B cell (primary cell): ENCODE measurements around the gene NTM. TPM values are rescaled to one million over a fixed set of nuclear protein-coding genes. Genes with fewer than 3 reads are reported as not detected.

Source experiments
- ATAC-seq: fragments of 200-7000 bp; cut with Tn5 transposase; one replicate; pipeline ENCODE4 v1.10.0; 2021; ENCODE audit warnings: low read depth, mild to moderate bottlenecking, moderate number of reproducible peaks, moderate library complexity
- CTCF ChIA-PET: fragments of 350-600 bp; sonication (Branson Sonifier 250); formaldehyde crosslinking; loops from one replicate; lab custom pipeline; 2021; ENCODE audit warnings: antibody characterized with exemption, inconsistent platforms; lab: Charles Lee
- POLR2A ChIA-PET: fragments of 350-600 bp; sonication (Branson Sonifier 250); formaldehyde crosslinking; loops from one replicate; lab custom pipeline; 2021; ENCODE audit warnings: antibody characterized with exemption; lab: Charles Lee
- DNase-seq: peaks from one replicate; pipeline ENCODE4 v3.0.0; 2013
- H2AFZ ChIP-seq: 2 replicates; pipeline ENCODE4 v1.6.1; 2012; ENCODE audit warnings: mild to moderate bottlenecking, low read depth, low read length; ENCODE audit not compliant: insufficient read depth, poor library complexity, severe bottlenecking
- H3K27ac ChIP-seq, 2 donors: 1 replicate in 1 of 2; 2 replicates in 1 of 2; pipeline ENCODE4 v1.5.1; 2012 to 2013; ENCODE audit warnings: low read length in 2 of 2, mild to moderate bottlenecking in 2 of 2, moderate library complexity in 1 of 2
- H3K27me3 ChIP-seq, 4 experiments: fragments of 200-600 bp in 1 of 4; sonication (generic) in 1 of 4; replicated peaks in 1 of 4; 1 replicate in 2 of 4; 2 replicates in 2 of 4; pipeline versions ENCODE4 v1.6.1 to v1.7.0; 2013 to 2016; ENCODE audit warnings: low read length in 3 of 4, mild to moderate bottlenecking in 2 of 4, mixed read lengths in 1 of 4, moderate library complexity in 1 of 4; ENCODE audit not compliant: insufficient read depth in 4 of 4, control insufficient read depth in 3 of 4; ENCODE audit errors: control extremely low read depth in 1 of 4
- H3K36me3 ChIP-seq, 2 experiments: replicated peaks in 1 of 2; 1 replicate in 1 of 2; 2 replicates in 1 of 2; pipeline versions ENCODE4 v1.6.1 to v1.7.1; 2013; ENCODE audit warnings: low read length in 1 of 2; ENCODE audit not compliant: insufficient read depth in 2 of 2, control insufficient read depth in 1 of 2; ENCODE audit errors: control extremely low read depth in 1 of 2, extremely low read depth in 1 of 2
- H3K4me1 ChIP-seq, 2 donors: fragments of 200-600 bp in 1 of 2; sonication (generic) in 1 of 2; 1 replicate in 1 of 2; 2 replicates in 1 of 2; pipeline versions ENCODE4 v1.5.1 to v1.6.1; 2013 to 2017; ENCODE audit warnings: low read length in 2 of 2; ENCODE audit not compliant: control insufficient read depth in 2 of 2, insufficient read depth in 2 of 2
- H3K4me2 ChIP-seq: replicated peaks from 2 replicates; pipeline ENCODE3; 2012; ENCODE audit warnings: mild to moderate bottlenecking, low read depth, low read length; ENCODE audit not compliant: poor library complexity, severe bottlenecking
- H3K4me3 ChIP-seq, 5 experiments: fragments of 200-600 bp in 1 of 5; sonication (generic) in 1 of 5; 1 replicate in 3 of 5; 2 replicates in 2 of 5; pipeline versions ENCODE4 v1.5.1 to v1.7.0; 2011 to 2016; ENCODE audit warnings: low read length in 4 of 5, mild to moderate bottlenecking in 4 of 5, low read depth in 2 of 5, control low read depth in 1 of 5, moderate library complexity in 1 of 5; ENCODE audit not compliant: insufficient read depth in 1 of 5; ENCODE audit errors: control extremely low read depth in 1 of 5, extremely low read depth in 1 of 5
- H3K79me2 ChIP-seq: fragments of 200-600 bp; sonication (generic); one replicate; pipeline ENCODE4 v1.6.0; 2016; ENCODE audit warnings: low read length; ENCODE audit not compliant: control insufficient read depth, insufficient read depth
- H3K9ac ChIP-seq: fragments of 200-600 bp; sonication (generic); 2 replicates; pipeline ENCODE4 v1.6.1; 2017; ENCODE audit warnings: mild to moderate bottlenecking, low read length, moderate library complexity
- H3K9me3 ChIP-seq, 3 donors: one replicate each; pipeline versions ENCODE4 v1.6.1 to v1.7.1; 2013; ENCODE audit warnings: low read length in 2 of 3; ENCODE audit not compliant: control insufficient read depth in 2 of 3, insufficient read depth in 1 of 3; ENCODE audit errors: control extremely low read depth in 1 of 3
- H4K20me1 ChIP-seq: 2 replicates; pipeline ENCODE4 v1.6.0; 2012; ENCODE audit warnings: mild to moderate bottlenecking, low read length; ENCODE audit not compliant: insufficient read depth, control insufficient read depth, poor library complexity, severe bottlenecking
- H3K27ac Mint-ChIP-seq: one replicate; pipeline ENCODE4 v1.8.0; 2021; ENCODE audit warnings: mixed read lengths
- H3K27me3 Mint-ChIP-seq: one replicate; pipeline ENCODE4 v1.8.0; 2021; ENCODE audit warnings: mixed read lengths
- H3K4me1 Mint-ChIP-seq: one replicate; pipeline ENCODE4 v1.8.0; 2021; ENCODE audit warnings: mixed read lengths
- H3K4me3 Mint-ChIP-seq: one replicate; pipeline ENCODE4 v1.8.0; 2021; ENCODE audit warnings: mixed read lengths
- H3K9me3 Mint-ChIP-seq: one replicate; pipeline ENCODE4 v1.8.0; 2022; ENCODE audit warnings: mixed read lengths; ENCODE audit not compliant: insufficient read depth
- EZH2 ChIP-seq: IDR thresholded peaks from 2 replicates; pipeline ENCODE4 v1.6.1; 2012; ENCODE audit warnings: borderline replicate concordance, low read depth, mild to moderate bottlenecking, moderate library complexity, low read length; ENCODE audit not compliant: insufficient read depth, poor library complexity, severe bottlenecking
- WGBS: methylation state at CpG from one replicate; pipeline ENCODE4 v1.1.5; 2013; ENCODE audit warnings: missing lambda C conversion rate; ENCODE audit not compliant: insufficient coverage; 5-methylcytosine and 5-hydroxymethylcytosine counted together
- intact Hi-C: fragments of 100-400 bp; cut with micrococcal nuclease; formaldehyde crosslinking; loops from one replicate; pipeline ENCODE4 v1.10.0; 2022
- polyA plus RNA-seq: library from polyadenylated mRNA; depleted of rRNA; stranded (reverse); fragments of >200 nt; gene quantifications from 2 replicates; pipeline ENCODE4 v1.2.3, GENCODE V29; 2012
- total RNA-seq, 2 donors: library from RNA; stranded (reverse); fragments of 120-200 nt in 1 of 2; gene quantifications; 1 replicate in 1 of 2; 2 replicates in 1 of 2; pipeline versions ENCODE4 v1.2.3 to v1.2.4, GENCODE V29; 2013 to 2022
- TF ChIP-seq, protein P1 (sequence below): fragments of 200-600 bp; IDR thresholded peaks from one replicate; pipeline ENCODE4 v1.8.0; 2022; ENCODE audit warnings: antibody characterized with exemption, mild to moderate bottlenecking

NTM gene
- total and polyA plus RNA-seq, 2 donors (not counting 1 experiment from before 2014, with no cell fraction given) = not detected

- Mint-ChIP-seq H3K27me3 (no peaks in the 10 kb centered on the region), H3K27ac (no peak overlapping the region), H3K9me3 (peaks cover 3% of the 10 kb centered on the region), H3K4me3 (no peak overlapping the region), H3K4me1 (no peaks in the 10 kb centered on the region)
- Histone ChIP-seq H3K9me3 (peaks cover 0 to 6% (median 0%) of the 10 kb centered on the region in 3 donors), H3K4me2 (no peak overlapping the region), H3K36me3 (no peaks in the 10 kb centered on the region), H3K27ac (no peak overlapping the region), H4K20me1 (no peaks in the 10 kb centered on the region), H3K27me3 (no peaks in the 10 kb centered on the region), H3K4me1 (no peaks in the 10 kb centered on the region), H3K79me2 (no peaks in the 10 kb centered on the region), H2AFZ (no peak overlapping the region), H3K9ac (no peak overlapping the region), H3K4me3 (no peak overlapping the region)
- intact Hi-C loops = no loop called here
- DNase-seq (no peak), ATAC-seq (no peak)
- WGBS = 92% methylated on average over 3 of the region's 4 CpGs
- ChIA-PET POLR2A (no interaction called here), CTCF (no interaction called here)
- TF ChIP-seq, protein P1, sequence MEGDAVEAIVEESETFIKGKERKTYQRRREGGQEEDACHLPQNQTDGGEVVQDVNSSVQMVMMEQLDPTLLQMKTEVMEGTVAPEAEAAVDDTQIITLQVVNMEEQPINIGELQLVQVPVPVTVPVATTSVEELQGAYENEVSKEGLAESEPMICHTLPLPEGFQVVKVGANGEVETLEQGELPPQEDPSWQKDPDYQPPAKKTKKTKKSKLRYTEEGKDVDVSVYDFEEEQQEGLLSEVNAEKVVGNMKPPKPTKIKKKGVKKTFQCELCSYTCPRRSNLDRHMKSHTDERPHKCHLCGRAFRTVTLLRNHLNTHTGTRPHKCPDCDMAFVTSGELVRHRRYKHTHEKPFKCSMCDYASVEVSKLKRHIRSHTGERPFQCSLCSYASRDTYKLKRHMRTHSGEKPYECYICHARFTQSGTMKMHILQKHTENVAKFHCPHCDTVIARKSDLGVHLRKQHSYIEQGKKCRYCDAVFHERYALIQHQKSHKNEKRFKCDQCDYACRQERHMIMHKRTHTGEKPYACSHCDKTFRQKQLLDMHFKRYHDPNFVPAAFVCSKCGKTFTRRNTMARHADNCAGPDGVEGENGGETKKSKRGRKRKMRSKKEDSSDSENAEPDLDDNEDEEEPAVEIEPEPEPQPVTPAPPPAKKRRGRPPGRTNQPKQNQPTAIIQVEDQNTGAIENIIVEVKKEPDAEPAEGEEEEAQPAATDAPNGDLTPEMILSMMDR = no peak
- TF ChIP-seq EZH2 = no peak
These were observed 666.5 kb downstream of the NTM start for GRCh38 chr11:132036746-132037466.

DNA sequence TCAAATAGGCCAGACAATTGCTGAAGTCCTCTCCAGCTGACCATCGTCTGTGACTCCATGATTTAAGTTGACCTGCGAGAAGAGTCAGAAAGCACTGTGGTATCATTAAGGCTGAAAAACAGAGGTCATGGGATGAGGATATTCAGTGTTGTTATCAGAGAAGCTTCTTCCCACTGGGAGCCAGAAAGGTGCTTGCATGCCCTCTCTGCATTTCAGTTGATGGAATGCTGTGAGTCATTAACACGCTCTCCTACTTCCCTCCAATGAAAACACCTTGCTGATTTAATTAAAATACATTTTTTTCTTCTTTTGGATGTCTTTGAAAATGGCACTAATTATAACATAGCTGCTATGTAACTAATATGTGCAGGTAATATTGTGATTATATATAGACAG lies 667.0 kb downstream of the NTM start:
- ATAC-seq = no peak
- Mint-ChIP-seq H3K27ac (no peak overlapping the region), H3K9me3 (no peaks in the 10 kb centered on the region), H3K4me3 (no peak overlapping the region), H3K4me1 (no peaks in the 10 kb centered on the region), H3K27me3 (no peaks in the 10 kb centered on the region)
- Histone ChIP-seq H3K27ac (no peak overlapping the region), H3K9ac (no peak overlapping the region), H3K79me2 (no peaks in the 10 kb centered on the region), H4K20me1 (no peaks in the 10 kb centered on the region), H3K4me1 (no peaks in the 10 kb centered on the region), H3K27me3 (no peaks in the 10 kb centered on the region), H3K36me3 (no peaks in the 10 kb centered on the region), H3K4me2 (no peak overlapping the region), H3K9me3 (peaks cover 0 to 6% (median 0%) of the 10 kb centered on the region in 3 donors), H2AFZ (no peak overlapping the region), H3K4me3 (no peak overlapping the region)
- no peak for DNase-seq
- CTCF ChIA-PET = no interaction called here
- 94% methylated on average over 2 of the region's 3 CpGs for WGBS
- TF ChIP-seq EZH2 = no peak
- TF ChIP-seq, protein P1 = no peak
- intact Hi-C loops = no loop called here
- POLR2A ChIA-PET = no interaction called here
